ENCODE results near the gene SLC22A23. TPM values are rescaled to one million over a fixed set of nuclear protein-coding genes. Genes with fewer than 3 reads are reported as not detected.
A peak's percentile ranks its signal among the peaks of the same experiment; 100 is the strongest.

SLC22A23 gene
- total and polyA plus RNA-seq, 2 of the 4 experiments (the other 2 are of a cell fraction), result 0.72 to 1.6 TPM

- Histone ChIP-seq H2AFZ (replicated peaks; ENCODE audit: low read length, poor library complexity) (no peak overlapping the region), H2AK5ac (ENCODE audit: low read depth, low read length) (no peak overlapping the region), H3K9me1 (ENCODE audit: insufficient read depth, low read length) (no peaks in the 10 kb centered on the region), H3K4me1 (ENCODE audit: control insufficient read depth, insufficient read depth, low read length) (no peaks in the 10 kb centered on the region), H2BK5ac (ENCODE audit: low read depth, low read length, poor library complexity, severe bottlenecking) (no peak overlapping the region), H3K18ac (ENCODE audit: low read depth, low read length) (no peak overlapping the region), H3K36me3 (ENCODE audit: control insufficient read depth, insufficient read depth, low read length) (no peaks in the 10 kb centered on the region), H3K27ac (ENCODE audit: insufficient read depth, low read length) (no peak overlapping the region), H3K56ac (ENCODE audit: extremely low read depth, insufficient read depth, low read length) (no peak overlapping the region), H4K8ac (ENCODE audit: low read depth in 2 of 2, low read length in 2 of 2) (no peak overlapping the region), H3K9ac (ENCODE audit: low read depth, low read length) (no peak overlapping the region), H4K91ac (ENCODE audit: insufficient read depth, low read depth, low read length) (no peak overlapping the region), H3K4me2 (ENCODE audit: low read depth, low read length) (no peak overlapping the region), H2BK20ac (ENCODE audit: low read depth, low read length) (no peak overlapping the region), H4K5ac (ENCODE audit: low read depth, low read length) (no peak overlapping the region), H3K27me3 (ENCODE audit: control insufficient read depth, insufficient read depth, low read length) (peaks cover 34% of the 10 kb centered on the region), H3K9me3 (ENCODE audit: control insufficient read depth, insufficient read depth, low read length) (peaks cover 7% of the 10 kb centered on the region), H2AK9ac (replicated peaks; ENCODE audit: low read depth, low read length, poor library complexity) (no peak overlapping the region), H3K79me1 (ENCODE audit: low read depth in 1 of 2, low read length in 2 of 2) (no peaks in the 10 kb centered on the region), H3K4me3 (ENCODE audit: insufficient read depth, low read depth, low read length) (no peak overlapping the region), H2BK15ac (ENCODE audit: low read depth, low read length) (no peak overlapping the region), H2BK120ac (ENCODE audit: low read depth, low read length) (no peak overlapping the region), H3K23ac (ENCODE audit: low read depth, low read length) (no peak overlapping the region), H3K4ac (ENCODE audit: low read depth, low read length) (no peak overlapping the region), H3K14ac (replicated peaks; ENCODE audit: low read depth, low read length) (no peak overlapping the region), H4K20me1 (ENCODE audit: insufficient read depth, low read length) (no peaks in the 10 kb centered on the region)
- ChIA-PET CTCF (no interaction called here), POLR2A (ENCODE audit: unreplicated experiment) (interaction anchor here (0.6 kb wide), 1 partner anchor 18 kb away, joined by 4 read pairs; no protein-coding TSS in a partner anchor)
- intact Hi-C loops (cut with micrococcal nuclease), result loop anchor here (5.0 to 10.0 kb wide), 2 partner anchors 132 to 580 kb away; no protein-coding TSS in a partner anchor
- DNase-seq, result peak; percentile 75
- in situ Hi-C loops (cut with MboI; ENCODE audit: low sequenced_read_pairs), result loop anchor here (5.0 kb wide), 1 partner anchor 318 kb away; no protein-coding TSS in a partner anchor
- 83% methylated on average over 1 of the region's 11 CpGs; no CpG with 5 or more reads in 1 of the 2 experiments for WGBS, 2 experiments (ENCODE audit: extremely low coverage in 2 of 2, insufficient read length in 1 of 2)
- dilution Hi-C loops (cut with HindIII; ENCODE audit: low sequenced_read_pairs, unreplicated experiment), result no loop called here
- BruUV-seq (replicated peaks), result no TSS peak
- peak; percentile 46 for ATAC-seq (ENCODE audit: low read depth)
- TF ChIP-seq RAD21 (IDR thresholded peaks at IDR 0.05; ENCODE audit: low read length) (no peak), MAZ (IDR thresholded peaks at IDR 0.05; ENCODE audit: borderline replicate concordance, low read depth, low read length) (no peak), FOS (IDR thresholded peaks at IDR 0.05; ENCODE audit: low read depth, low read length) (no peak), CEBPB (IDR thresholded peaks at IDR 0.05; ENCODE audit: low read depth, low read length) (peak; percentile 91), MXI1 (IDR thresholded peaks at IDR 0.05; ENCODE audit: borderline replicate concordance, low read depth, low read length) (peak; percentile 37; the same call in 1 of the 2 replicates), CTCF (conservative IDR thresholded peaks at IDR 0.05; ENCODE audit: low read depth, low read length) (no peak), USF2 (IDR thresholded peaks at IDR 0.05; ENCODE audit: low read depth, low read length) (peak; percentile 79)
Observed at GRCh38 chr6:3414327-3415081, 42.3 kb downstream of the SLC22A23 start.
